Left ventricle myocardium inferior (tissue), 1 donor: Measurements from ENCODE around the gene PTGDR2. TPM values are rescaled to one million over a fixed set of nuclear protein-coding genes. Genes with fewer than 3 reads are reported as not detected.

Source experiments
- DNase-seq: peaks from one replicate; pipeline ENCODE4 v3.0.0-alpha.2; 2020
- H3K27ac ChIP-seq: fragments of 200-600 bp; replicated peaks from 2 replicates; pipeline ENCODE4 v1.8.0; 2021
- H3K27me3 ChIP-seq: fragments of 200-600 bp; 2 replicates; pipeline ENCODE4 v1.8.0; 2021; ENCODE audit warnings: low read depth
- H3K36me3 ChIP-seq: fragments of 200-600 bp; 2 replicates; pipeline ENCODE4 v1.8.0; 2021
- H3K4me1 ChIP-seq: fragments of 200-600 bp; 2 replicates; pipeline ENCODE4 v1.8.0; 2021
- H3K4me3 ChIP-seq: fragments of 200-600 bp; 2 replicates; pipeline ENCODE4 v1.8.0; 2021; ENCODE audit warnings: mild to moderate bottlenecking, moderate library complexity
- H3K9me3 ChIP-seq: fragments of 200-600 bp; replicated peaks from 2 replicates; pipeline ENCODE4 v1.8.0; 2021
- CTCF ChIP-seq: fragments of 200-600 bp; IDR thresholded peaks from 2 replicates; pipeline ENCODE4 v1.8.0; 2021; ENCODE audit warnings: antibody characterized with exemption, mild to moderate bottlenecking, borderline replicate concordance
- intact Hi-C: fragments of 100-400 bp; cut with micrococcal nuclease; formaldehyde crosslinking; loops from one replicate; pipeline ENCODE4 v1.11.0; 2022
- long read RNA-seq: library from polyadenylated mRNA; unstranded; transcript quantifications from one replicate; pipeline ENCODE4 v2.0.0, GENCODE V29; 2021
- total RNA-seq: library from RNA; stranded (reverse); fragmentation: NEBNext Ultra II Directional; extraction: Animal tissue kit (Norgen Biotek cat#: 25700); gene quantifications from one replicate; pipeline ENCODE4 v1.2.1, GENCODE V29; 2021
- donor health status: DM: no; HTN: yes; CAD: no; lungs with severe emphysema.

The PTGDR2 gene
- 2.3 TPM for total RNA-seq
- long read RNA-seq, partial matches to known transcripts, result 1 of 5 reads
- long read RNA-seq, other reads (novel, unspliced or antisense), result 0 of 5 reads

GRCh38 chr11:60855726-60856633, at the start of gene PTGDR2:
Gene PTGDR2, minus strand, starts transcription at chr11:60855950. Its CDS starts 2,228 bp downstream, at chr11:60853722.
- Histone ChIP-seq H3K4me3 (peak within 1 kb of the TSS; percentile 51), H3K9me3 (no peaks in the 10 kb centered on the region), H3K27me3 (peaks cover 13% of the 10 kb centered on the region), H3K4me1 (no peaks in the 10 kb centered on the region), H3K27ac (peak within 1 kb of the TSS; percentile 63), H3K36me3 (peaks cover 16% of the 10 kb centered on the region)
- no peak for DNase-seq
- no peak for TF ChIP-seq CTCF
- intact Hi-C loops, result no loop called here

GRCh38 chr11:60905047-60905446, 49.3 kb upstream of the PTGDR2 start:
- DNase-seq, result no peak
- no peaks in the 10 kb centered on the region for H3K9me3 ChIP-seq
- intact Hi-C loops, result no loop called here
- peak overlapping the region; percentile 90 for H3K4me3 ChIP-seq
- no peaks in the 10 kb centered on the region for H3K27me3 ChIP-seq
- H3K36me3 ChIP-seq, result peaks cover 38% of the 10 kb centered on the region
- H3K4me1 ChIP-seq, result peaks cover 48% of the 10 kb centered on the region
- H3K27ac ChIP-seq, result peak overlapping the region; percentile 94
- TF ChIP-seq CTCF, result no peak

GRCh38 chr11:60902625-60903024, 46.9 kb upstream of the PTGDR2 start:
- no peaks in the 10 kb centered on the region for H3K27me3 ChIP-seq
- H3K4me1 ChIP-seq, result peaks cover 53% of the 10 kb centered on the region
- H3K36me3 ChIP-seq, result peaks cover 59% of the 10 kb centered on the region
- H3K4me3 ChIP-seq, result no peak overlapping the region
- intact Hi-C loops, result no loop called here
- no peak for TF ChIP-seq CTCF
- H3K27ac ChIP-seq, result no peak overlapping the region
- DNase-seq, result no peak
- H3K9me3 ChIP-seq, result no peaks in the 10 kb centered on the region

GRCh38 chr11:60900673-60901404, 45.1 kb upstream of the PTGDR2 start:
- peaks cover 77% of the 10 kb centered on the region for H3K36me3 ChIP-seq
- no peaks in the 10 kb centered on the region for H3K27me3 ChIP-seq
- no peaks in the 10 kb centered on the region for H3K9me3 ChIP-seq
- peaks cover 42% of the 10 kb centered on the region for H3K4me1 ChIP-seq
- TF ChIP-seq CTCF, result no peak
- no peak overlapping the region for H3K4me3 ChIP-seq
- intact Hi-C loops, result no loop called here
- peak overlapping the region; percentile 6 for H3K27ac ChIP-seq
- DNase-seq, result no peak

- no peak overlapping the region for H3K27ac ChIP-seq
- no peaks in the 10 kb centered on the region for H3K9me3 ChIP-seq
- intact Hi-C loops, result loop anchor here (5.0 kb wide), 1 partner anchor 68 kb away; no protein-coding TSS in a partner anchor
- no peaks in the 10 kb centered on the region for H3K27me3 ChIP-seq
- peaks cover 33% of the 10 kb centered on the region for H3K4me1 ChIP-seq
- DNase-seq, result no peak
- peaks cover 85% of the 10 kb centered on the region for H3K36me3 ChIP-seq
- TF ChIP-seq CTCF, result no peak
- no peak overlapping the region for H3K4me3 ChIP-seq
These were observed 44.2 kb upstream of the PTGDR2 start for GRCh38 chr11:60899977-60900376.
